Activated naive CD4-positive, alpha-beta T cell treated with Interleukin-2 at 50 U/mL for 16 hours (primary cell): Measurements from ENCODE around the gene CASK.
"Not testable (repeated sequence)": the region's sequence is repeated elsewhere in the genome, so short reads cannot be mapped to it uniquely, and the experiment has no call there.

Source experiments
- DNase-seq: peaks from one replicate; pipeline ENCODE4 v3.0.0-alpha.2; 2020

CASK gene

DNA sequence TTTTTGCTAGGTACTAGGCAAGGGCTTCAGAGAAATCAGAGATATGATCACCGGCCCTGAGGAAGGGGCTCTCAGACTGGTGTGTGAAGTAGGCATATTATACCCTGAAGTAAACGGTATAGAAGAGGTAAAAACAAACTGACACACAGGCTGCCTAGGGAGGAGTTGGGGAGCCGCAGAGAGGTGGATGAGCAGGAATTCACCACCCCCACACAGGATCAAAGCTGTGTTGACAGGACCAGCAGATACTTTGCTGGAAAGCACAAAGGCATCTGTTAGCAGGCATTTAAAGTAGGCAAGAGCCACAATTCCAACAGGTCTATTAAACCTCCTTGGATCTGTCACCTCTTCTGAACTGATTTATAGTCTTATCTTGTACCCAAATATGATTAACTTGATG, 306.4 kb downstream of the CASK start:
- DNase-seq: no peak

DNA sequence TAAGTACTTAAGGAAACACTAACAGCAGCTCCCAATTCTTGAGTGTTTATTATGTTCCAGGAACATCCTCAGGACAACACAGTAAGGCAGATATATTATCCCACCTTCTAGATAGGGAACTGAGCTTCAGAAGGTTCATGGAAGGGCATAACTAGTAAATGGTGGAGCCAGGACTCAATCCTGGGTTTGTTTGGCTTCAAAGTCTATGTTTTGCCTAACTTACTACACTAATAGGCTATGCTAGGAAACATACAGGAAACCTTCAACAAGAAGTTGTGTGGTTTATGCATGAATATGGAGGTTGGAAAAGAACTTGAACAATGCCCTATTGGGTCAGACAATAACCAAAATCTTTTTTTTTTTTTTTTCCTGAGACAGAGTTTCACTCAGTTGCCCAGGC, 307.1 kb downstream of the CASK start:
- no peak for DNase-seq

DNA sequence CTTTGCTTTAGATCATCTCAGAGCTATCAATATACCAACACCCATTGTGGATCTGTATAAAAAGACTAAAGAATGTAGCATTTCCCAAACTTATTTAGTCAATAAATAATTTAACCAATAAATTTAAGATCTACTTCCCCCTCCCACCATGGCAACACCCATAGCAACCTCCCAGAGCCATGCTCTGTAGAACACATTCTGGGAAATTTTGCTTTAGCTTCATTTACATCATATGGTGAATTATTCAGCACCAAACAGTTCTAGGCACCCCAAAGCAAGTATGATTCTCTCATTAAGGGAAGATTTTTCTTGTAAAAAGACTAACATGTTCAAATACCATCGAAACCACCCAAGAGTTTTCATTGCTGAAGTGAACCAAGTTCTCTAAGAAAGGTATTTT, 315.1 kb downstream of the CASK start:
- DNase-seq: no peak

DNA sequence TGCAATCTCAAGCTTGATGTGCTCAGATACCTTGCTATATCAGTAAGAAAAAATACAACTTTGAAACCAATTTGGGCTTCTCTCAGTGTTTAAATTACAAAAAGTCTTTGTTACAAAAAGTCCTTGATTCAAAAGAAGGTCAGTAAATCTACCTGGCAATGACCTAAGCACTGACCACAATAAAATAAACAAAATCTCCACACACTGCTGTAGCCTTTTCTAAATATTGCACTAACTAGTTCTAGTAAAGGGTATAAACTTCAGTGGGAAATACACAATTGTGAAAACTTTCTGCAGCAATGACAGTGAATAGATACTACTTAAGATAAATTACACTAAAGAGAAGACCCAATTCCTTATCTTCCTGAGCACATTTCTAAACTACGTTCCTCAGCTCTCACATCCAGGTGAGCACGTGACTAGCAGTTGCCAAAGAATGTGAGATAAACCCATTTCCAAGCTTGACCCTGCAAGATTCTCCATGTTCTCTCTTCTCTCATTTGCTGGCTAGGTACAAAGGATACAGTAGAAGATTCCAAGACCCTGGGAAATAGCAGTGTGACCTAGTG, 316.0 kb downstream of the CASK start:
- no peak for DNase-seq

DNA sequence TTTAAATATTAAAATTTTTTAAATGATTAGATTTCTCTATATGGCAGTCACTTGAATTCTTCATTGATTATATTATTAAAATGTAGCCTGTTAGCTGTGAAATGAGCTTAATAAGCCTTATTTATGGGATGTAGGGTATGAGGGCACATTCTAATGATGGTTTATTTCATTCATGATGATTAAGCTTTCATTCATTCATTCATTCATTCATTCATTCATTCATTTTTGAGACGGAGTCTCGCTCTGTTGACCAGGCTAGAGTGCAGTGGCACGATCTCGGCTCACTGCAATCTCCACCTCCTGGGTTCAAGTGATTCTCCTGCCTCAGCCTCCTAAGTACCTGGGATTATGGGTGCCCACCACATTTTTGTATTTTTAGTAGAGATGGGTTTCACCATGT, 317.3 kb downstream of the CASK start:
- not testable (repeated sequence) for DNase-seq

DNA sequence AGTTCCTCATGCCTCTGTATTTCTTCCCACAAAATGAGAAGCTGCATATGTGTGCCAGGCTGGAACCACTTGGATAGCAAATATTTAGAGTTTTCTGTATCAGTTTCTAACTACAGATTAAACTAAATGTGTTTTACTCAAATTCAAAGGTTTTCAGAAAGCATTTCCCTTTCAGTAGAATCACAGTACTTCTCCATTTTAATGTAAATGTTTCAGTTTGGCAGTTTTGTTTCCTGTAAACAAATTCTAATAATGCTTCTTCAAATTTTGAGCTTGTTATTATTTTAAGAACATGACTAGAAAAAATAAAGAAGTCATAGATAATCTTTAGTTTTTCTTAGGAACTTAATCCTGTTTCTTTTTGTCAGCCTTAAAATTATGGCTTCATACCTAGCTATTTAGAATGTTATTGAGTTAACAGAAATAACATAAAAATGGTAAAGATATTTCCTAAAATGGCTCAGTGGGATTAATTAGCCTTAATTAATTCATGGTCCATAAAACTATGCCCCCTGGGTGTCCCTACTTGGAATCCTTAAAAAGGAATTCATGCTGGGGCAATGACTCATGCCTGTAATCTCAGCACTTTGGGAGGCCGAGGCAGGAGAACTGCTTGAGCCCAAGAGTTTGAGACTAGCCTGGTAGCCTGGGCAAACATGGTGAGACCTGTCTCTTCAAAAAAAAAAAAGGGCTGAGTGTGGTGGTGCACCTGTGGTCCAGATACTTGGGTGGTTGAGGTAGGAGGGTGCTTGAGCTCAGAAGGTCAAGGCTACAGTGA, 318.4 kb downstream of the CASK start:
- DNase-seq: no peak

DNA sequence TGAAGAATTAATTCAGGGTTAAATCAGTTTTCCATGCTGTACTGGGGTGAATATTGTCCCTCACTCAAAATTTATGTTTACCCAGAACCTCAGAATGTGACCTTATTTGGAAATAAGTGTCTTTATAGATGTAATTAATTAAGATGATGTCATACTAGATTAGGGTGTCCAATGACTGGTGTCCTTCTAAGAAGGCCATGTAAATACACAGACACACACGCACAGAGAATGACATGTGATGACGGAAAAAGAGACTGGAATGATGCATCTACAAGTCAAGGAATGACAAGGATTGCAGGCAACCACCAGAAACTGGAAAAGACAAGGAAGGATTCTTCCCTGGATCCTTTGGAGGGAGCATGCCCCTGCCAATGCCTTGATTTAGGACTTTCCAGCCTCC, 319.2 kb downstream of the CASK start:
- DNase-seq: no peak

DNA sequence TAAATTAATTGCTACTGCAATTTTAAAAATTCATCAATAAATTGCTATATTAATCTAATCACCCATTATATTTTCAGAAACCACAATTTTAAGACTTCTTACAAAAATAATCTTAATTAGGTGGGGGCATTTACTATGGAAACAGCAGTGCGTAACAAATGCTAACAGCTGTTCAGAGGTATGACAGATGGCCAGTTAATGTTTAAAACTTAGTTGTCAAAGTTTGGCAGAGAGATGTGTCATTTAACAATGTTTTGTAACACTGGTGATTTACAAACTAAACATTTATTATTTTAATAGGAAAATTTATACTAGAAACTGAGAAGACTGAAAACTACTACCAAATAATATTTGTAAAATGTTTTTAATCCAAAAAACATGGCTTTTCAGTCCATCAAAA, 319.8 kb downstream of the CASK start:
- no peak for DNase-seq

DNA sequence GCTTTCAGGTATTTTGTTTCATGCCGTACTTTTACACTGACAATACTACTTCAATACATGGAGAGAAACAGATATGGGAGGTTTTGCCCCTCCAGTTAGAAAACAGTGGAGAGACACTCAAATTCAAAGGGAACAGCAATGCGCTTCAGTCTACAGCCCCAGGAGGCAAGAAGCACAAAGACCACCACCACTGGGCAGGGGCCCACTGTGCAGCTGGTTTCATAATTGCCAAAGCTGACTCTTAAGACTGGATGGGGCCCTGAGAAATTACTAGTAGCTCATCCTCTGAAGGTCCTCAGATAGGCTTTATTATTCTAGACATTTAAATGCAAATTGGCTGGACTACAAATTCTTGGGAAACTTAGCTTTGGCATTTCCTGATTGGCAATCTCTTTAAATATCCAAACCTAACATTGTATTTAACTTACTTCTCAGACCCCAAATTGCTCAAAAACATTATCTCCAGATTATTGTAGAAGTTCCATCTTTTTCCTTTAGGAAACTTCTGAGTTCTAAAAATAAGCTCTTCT, 320.5 kb downstream of the CASK start:
- no peak for DNase-seq

DNA sequence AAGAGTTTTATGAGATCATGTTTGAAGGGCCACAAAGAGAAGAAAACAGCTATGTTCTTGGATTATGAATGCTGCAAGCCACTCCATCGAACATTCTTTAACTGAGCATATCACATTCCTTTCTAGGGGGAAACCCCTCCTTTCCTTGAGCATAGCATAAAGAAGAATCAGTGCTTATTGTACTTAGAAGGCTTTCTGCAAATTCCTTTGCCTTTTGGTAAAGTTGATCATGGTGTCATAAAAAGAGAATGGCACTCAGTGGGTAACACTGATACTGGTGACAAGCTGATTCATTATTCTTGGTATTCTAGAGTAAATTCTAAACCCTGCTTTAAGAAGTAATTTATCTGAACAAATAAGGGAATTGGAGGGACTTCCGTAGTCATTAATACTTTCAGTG, 323.1 kb downstream of the CASK start:
- DNase-seq: no peak

DNA sequence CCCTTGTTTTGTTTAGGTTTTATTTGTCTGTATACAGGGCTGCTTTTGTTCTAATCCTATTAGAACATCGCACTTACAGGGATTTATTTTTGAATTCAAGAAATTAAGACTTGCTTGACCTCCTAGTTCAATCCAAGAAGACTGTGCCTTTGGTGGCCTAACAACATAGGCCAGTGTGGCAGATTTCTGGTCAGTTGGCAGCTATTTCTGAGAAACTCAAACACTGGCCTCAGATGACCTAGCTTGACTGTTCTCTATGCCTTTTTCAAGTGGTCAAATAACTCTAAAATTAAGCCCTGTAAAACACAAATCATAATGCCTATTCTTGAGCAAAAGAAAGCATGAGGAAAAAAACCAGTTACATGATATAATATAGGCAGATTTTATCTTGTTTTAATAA, 323.8 kb downstream of the CASK start:
- DNase-seq: no peak

DNA sequence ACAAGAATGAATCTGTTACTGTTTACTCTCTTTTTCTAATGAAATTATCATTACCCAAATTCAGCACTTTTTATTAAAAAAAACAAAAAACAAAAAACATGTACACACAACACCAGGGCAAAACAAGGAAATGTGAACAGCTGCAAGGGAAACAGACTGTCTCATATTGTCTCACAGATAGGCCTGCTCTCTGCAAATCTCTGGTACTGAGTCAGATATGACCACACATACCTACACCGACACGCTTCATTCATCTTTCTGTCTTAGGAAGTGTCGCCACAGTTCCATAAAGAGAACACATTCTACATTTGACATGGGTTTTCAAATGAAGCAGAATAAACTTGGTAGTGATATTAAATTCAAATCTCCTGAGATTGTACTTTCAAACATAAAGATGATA, 326.8 kb downstream of the CASK start:
- no peak for DNase-seq

DNA sequence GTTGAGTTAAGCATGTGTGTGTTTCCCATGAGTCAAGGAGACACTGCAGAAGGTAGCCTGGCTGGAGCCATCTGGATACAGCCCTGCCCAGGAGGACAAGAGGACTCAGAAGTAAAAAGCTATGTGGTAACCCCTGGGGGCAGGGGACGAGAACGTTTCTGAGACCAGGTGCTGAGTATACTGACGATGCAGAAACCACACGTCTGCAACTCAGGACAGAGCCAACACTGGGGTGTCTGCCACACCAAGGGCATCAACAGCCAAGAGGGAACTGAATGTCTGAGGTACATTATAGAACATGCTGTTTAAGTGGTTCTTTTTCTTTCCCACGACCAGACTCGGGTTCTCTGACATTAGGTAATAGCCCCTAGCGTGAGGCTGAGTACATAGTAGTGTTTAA, 328.7 kb downstream of the CASK start:
- DNase-seq: no peak

DNA sequence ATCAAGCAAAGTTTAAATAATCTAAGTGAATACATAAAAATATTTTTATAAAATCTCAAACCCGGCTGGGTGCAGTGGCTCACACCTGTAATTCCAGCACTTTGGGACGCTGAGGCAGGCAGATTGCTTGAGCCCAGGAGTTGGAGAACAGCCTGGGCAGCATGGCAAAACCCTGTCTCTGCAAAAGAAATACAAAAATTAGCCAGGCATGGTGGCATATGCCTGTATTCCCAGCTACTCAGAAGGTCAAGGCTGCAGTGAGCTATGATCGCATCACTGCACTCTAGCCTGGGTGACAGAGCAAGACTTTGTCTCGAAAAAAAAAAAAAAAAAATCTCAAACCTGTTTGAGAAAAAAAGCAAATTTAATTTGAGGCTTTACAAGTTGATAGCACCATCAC, 331.4 kb downstream of the CASK start:
- DNase-seq: no peak

DNA sequence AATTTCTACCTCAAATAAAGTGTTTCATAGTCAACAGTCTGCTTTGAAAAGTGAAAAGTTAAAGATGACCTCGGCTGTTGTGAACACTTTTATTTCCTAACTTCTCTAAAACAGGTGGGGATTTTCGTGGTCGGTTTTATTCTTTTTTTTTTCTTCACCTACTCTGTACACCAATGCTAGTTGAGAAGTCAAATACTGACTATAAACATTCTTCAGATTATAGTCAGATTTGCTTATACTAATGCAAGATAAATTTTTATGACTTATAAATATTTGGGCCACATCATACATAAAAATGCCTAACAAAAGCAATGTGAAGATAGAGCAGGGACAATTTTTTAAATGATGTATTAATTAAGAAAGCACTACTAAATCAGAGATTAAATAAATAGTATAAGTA, 332.7 kb downstream of the CASK start:
- no peak for DNase-seq

DNA sequence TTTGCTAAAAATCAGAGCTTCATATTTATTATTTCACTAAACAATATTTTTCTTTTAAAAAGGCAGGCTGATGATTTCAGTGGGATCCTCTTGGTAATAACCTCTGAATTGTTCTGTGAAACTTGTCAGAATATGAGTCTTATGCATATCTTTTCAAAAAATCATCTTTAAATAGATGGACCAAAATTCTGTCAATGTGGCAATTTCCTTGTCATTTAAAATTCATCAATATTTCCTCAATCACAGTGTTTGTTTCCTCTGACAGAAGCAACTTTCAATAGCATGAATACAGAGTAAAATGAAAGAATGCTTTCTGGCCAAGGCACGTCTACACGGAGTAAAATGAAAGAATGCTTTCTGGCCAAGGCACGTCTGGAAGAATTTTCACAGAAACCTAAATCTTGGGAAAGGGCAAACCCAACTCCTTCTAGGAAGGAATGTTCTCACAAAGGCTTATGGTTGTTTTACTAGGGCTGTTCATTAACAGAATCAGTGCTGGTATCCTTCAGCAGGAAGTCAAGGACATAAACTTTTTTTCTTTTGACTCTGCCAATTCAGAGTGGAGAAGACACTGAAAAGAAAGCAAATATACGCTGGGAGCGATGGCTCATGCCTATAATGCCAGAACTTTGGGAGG, 333.6 kb downstream of the CASK start:
- no peak for DNase-seq

DNA sequence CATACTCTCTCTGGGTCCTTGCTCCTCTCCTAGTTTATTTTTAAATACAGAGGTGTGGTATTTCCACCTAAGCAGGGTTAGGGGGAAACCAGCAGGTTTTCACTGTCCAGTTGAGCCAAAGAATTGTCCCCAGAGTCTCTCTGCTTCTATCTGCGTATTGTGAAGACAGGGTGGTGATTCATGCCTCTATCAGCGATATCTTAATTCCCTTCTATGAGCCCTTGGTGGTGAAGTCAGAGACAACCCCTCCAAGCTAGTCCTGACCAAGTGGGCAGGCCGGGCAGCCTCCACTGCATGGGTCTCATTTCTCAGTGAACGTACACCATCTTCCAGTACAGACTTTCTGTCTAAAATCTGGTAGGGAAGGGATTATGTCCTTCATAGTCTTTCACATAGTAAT, 335.1 kb downstream of the CASK start:
- DNase-seq: no peak

DNA sequence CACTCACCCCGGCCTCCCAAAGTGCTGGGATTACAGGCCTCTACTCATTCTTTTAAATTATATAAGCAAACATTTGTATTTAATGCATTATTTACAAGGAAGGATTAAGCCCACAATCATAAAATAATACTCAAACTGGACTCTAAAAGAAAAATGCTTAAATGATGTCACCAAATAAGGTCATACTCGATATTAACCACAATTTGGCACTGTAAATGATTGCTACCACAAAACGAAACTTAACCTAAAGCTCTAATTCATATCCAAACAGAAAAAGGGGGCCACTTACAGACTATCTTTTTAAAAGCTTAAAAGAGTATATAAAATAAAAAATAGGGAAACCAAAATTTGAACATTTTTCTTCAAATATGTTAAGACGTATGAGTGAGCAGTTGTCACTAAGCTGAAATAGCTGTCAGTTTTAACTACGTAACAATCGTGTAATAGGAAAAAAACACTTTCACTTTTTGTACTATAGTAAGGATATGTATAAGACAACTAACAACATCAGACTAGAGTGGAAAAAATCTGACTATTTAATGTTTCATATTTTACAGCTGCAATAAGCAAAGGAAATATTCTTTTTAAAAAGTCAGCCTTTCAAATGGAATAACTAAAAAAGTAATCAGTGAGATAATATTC, 342.8 kb downstream of the CASK start:
- no peak for DNase-seq

DNA sequence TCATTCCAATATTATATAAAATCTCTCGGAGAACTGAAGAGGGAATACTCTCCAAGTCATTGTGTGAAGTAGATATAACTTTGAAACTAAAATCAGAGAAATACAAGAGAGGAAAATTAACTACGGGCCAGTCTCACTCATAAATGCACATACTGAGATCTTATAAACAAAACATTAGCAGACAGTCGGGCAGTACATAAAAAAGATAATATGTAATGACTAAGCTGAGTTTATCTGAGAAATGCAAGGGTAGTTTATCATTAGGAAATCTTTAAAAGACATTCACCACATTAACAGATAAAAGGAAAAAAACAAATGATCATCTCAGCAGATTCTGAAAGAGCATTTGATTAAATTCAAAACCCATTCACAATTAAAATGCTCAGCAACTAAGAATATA, 359.5 kb downstream of the CASK start:
- DNase-seq: no peak

DNA sequence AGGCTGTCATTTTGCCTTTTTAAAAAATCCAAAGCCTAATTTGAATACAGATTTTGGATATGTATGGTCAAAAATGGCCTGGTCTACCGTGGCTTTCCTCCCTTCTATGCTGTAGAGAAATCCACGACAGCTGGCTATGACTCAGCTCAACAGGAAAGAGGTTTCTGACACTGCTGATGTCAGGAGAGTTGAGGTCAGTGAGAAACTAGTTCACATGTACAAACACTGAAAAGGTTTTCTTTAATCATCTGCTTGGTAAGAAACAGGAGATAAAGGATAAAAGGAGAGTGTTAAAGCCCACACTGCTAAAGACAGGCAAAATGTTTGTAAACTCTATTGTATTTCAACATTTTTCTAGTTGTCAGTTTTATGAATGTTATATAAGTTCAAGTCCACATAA, 362.3 kb downstream of the CASK start:
- DNase-seq: peak; percentile 25

DNA sequence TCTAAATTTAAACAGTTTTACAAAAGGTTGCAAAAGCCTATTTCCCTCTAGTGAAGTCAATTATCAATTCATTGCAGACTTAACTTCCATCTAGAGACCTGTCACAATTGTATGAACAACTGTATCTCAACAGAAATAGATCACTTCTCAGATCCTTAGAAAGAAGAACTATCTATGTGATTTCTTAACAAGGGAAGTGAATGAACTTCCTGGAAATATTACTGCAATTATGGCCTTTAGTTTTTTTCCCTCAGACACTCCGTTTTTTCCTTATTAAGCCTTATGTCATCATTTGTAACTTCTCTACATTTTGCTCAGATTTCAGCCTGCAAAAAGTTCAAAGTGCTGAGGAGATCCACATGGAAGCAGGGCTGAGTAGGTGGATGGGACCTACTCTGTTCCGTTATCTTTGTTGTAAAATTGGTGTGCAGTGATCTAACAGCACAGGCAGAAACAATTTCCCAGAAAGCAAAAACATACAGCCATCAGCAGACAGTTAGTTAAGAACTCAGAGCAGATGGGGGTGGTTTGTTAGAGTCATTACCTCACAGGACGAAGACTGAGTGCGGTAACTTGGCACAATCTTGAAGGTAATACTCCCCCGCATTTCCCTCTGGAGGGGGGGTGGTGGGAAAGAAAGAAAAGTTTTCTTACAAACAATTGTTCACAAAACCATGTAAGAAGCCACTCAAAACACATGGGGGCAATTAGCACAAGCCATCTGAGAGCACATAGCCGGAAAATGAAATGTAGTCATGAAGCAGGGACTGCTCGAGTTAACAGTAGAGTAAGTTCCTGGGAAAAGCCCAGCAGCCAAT, 363.9 kb downstream of the CASK start:
- DNase-seq: peak; percentile 39

DNA sequence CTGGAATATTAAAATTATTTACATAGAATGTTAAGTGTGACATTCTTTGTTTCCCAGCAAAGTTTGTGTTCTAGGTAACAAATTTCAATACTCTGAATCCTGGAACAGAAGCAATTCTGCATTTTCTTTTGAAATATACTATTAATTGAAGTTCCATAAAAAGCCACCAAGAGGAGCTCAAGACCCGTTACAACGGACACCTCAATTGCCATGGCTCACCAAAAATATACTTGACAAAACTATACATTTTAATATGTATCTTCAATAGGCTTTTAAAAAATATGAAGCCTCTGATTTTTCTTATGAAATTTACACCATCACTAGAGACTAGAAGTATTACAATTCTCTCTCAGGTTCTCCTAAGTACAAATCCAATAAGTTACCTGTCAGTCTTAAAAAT, 364.8 kb downstream of the CASK start:
- no peak for DNase-seq

DNA sequence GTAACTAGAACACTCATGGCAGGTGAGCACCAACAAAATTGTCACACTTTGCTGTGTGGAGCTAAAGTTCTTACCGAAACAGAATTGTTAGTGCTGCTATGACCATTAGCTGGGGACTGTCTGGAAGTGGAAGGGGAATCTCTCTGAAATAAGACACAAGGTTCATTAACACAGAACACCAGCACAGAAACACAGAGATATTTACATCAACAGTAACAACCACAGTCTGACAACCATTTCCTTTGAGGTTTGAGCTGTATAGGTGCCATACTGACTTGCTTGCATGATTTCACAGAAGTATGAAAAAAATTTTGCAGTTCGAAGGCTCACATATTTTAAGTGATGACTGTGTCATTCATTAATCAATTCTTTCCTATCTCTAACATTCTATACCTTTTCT, 366.4 kb downstream of the CASK start:
- DNase-seq: no peak
